ENCODE data around the gene RIT1.

The RIT1 gene

DNA sequence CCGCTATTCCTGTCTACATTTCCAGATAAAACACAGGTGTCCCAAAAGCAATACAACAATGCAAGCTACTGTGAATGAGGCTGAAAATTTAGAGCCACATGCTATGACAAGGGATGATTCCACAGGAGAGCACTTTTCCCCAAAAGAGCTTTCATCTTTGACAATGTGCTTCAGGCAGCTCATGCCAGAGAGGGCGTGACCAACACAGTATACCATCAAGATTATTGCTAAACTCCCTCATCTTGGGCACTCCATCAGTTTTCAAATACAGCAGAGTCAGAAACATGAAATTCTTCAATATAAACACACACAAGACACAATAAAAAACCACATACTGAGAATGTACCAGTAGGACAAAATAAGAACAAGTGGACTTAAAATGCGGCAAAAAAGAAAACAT is 60.8 kb downstream of the RIT1 start:
- DNase-seq: no peak

GRCh38 chr1:155847823-155848529 is 63.2 kb downstream of the RIT1 start:
- no peak for DNase-seq
